ENCODE results near the gene FOLR3.
"Not testable (repeated sequence)": the region's sequence is repeated elsewhere in the genome, so short reads cannot be mapped to it uniquely, and the experiment has no call there.

FOLR3 gene

GRCh38 chr11:72135473-72135872 lies at the start of gene FOLR3:
Gene FOLR3, plus strand, starts transcription at chr11:72135725. Its CDS starts 228 bp downstream, at chr11:72135953.
- not testable (repeated sequence) for DNase-seq (ENCODE audit: low read depth)

GRCh38 chr11:72088076-72088808 lies 47.3 kb upstream of the FOLR3 start:
- DNase-seq (ENCODE audit: low read depth) = no peak

- peak; percentile 72 for DNase-seq (ENCODE audit: low read depth)
These were observed 44.2 kb upstream of the FOLR3 start for GRCh38 chr11:72091292-72091691.

- DNase-seq (ENCODE audit: low read depth) = no peak
These were observed 36.8 kb upstream of the FOLR3 start for GRCh38 chr11:72098741-72099140.

- DNase-seq (ENCODE audit: low read depth) = no peak
These were observed 35.5 kb upstream of the FOLR3 start for GRCh38 chr11:72100009-72100408.

GRCh38 chr11:72100462-72100861 lies 35.1 kb upstream of the FOLR3 start:
- no peak for DNase-seq (ENCODE audit: low read depth)

- no peak for DNase-seq (ENCODE audit: low read depth)
These were observed 33.4 kb upstream of the FOLR3 start for GRCh38 chr11:72102162-72102561.

GRCh38 chr11:72102631-72102945 lies 32.9 kb upstream of the FOLR3 start:
- DNase-seq (ENCODE audit: low read depth) = no peak

GRCh38 chr11:72102946-72103753 lies 32.4 kb upstream of the FOLR3 start, which contains the start of gene LAMTOR1:
Gene LAMTOR1, minus strand, starts transcription at chr11:72103297. Its CDS starts 73 bp downstream, at chr11:72103224.
- DNase-seq (ENCODE audit: low read depth) = peak; percentile 100

GRCh38 chr11:72103754-72104167 lies 31.8 kb upstream of the FOLR3 start:
- no peak for DNase-seq (ENCODE audit: low read depth)

GRCh38 chr11:72105888-72106287 lies 29.6 kb upstream of the FOLR3 start, which contains the start of gene TOMT:
Gene TOMT, plus strand, starts transcription at chr11:72105924. Its CDS starts 28 bp downstream, at chr11:72105952.
- no peak for DNase-seq (ENCODE audit: low read depth)

- DNase-seq (ENCODE audit: low read depth) = no peak
These were observed 24.0 kb upstream of the FOLR3 start for GRCh38 chr11:72111300-72112142.

- peak; percentile 100 for DNase-seq (ENCODE audit: low read depth)
These were observed 23.2 kb upstream of the FOLR3 start, which contains the start of gene ANAPC15 for GRCh38 chr11:72112143-72112977. Gene ANAPC15, minus strand, starts transcription at chr11:72112695. Its CDS starts 1,419 bp downstream, at chr11:72111276.

GRCh38 chr11:72112978-72113808 lies 22.3 kb upstream of the FOLR3 start:
- peak; percentile 99 for DNase-seq (ENCODE audit: low read depth)

- peak; percentile 78 for DNase-seq (ENCODE audit: low read depth)
These were observed 21.0 kb upstream of the FOLR3 start for GRCh38 chr11:72114570-72114969.

GRCh38 chr11:72116019-72116755 lies 19.3 kb upstream of the FOLR3 start:
- peak; percentile 66 for DNase-seq (ENCODE audit: low read depth)

- no peak for DNase-seq (ENCODE audit: low read depth)
These were observed 16.3 kb upstream of the FOLR3 start for GRCh38 chr11:72119198-72119597.

- DNase-seq (ENCODE audit: low read depth) = no peak
These were observed 14.6 kb upstream of the FOLR3 start for GRCh38 chr11:72120930-72121329.

- DNase-seq (ENCODE audit: low read depth) = no peak
These were observed 12.9 kb upstream of the FOLR3 start for GRCh38 chr11:72122607-72123006.

Data from ELR (cell line).